Measurements from ENCODE around the gene SETD7. TPM values are rescaled to one million over a fixed set of nuclear protein-coding genes. Genes with fewer than 3 reads are reported as not detected.

Gene SETD7
- total and polyA plus RNA-seq, 2 of the 4 experiments (the other 2 are of a cell fraction) = 17.0 to 46.6 TPM

- Histone ChIP-seq H2AFZ (replicated peaks; ENCODE audit: low read length, poor library complexity) (no peak overlapping the region), H3K4me1 (ENCODE audit: control insufficient read depth, insufficient read depth, low read length) (no peaks in the 10 kb centered on the region; the same call in 1 of the 2 replicates), H3K4me2 (ENCODE audit: low read depth, low read length) (no peak overlapping the region), H3K9me3 (ENCODE audit: control insufficient read depth, insufficient read depth, low read length) (peaks cover 8% of the 10 kb centered on the region), H3K18ac (ENCODE audit: low read depth, low read length) (no peak overlapping the region), H2AK5ac (ENCODE audit: low read depth, low read length) (no peak overlapping the region), H2BK15ac (ENCODE audit: low read depth, low read length) (no peak overlapping the region), H3K27me3 (ENCODE audit: control insufficient read depth, insufficient read depth, low read length) (no peaks in the 10 kb centered on the region), H2BK5ac (ENCODE audit: low read depth, low read length, poor library complexity, severe bottlenecking) (no peak overlapping the region), H3K4me3 (ENCODE audit: insufficient read depth, low read depth, low read length) (no peak overlapping the region), H3K79me1 (ENCODE audit: low read depth in 1 of 2, low read length in 2 of 2) (peaks cover 22 to 32% of the 10 kb centered on the region in 2 experiments), H3K36me3 (ENCODE audit: control insufficient read depth, insufficient read depth, low read length) (peaks cover 3% of the 10 kb centered on the region; the same call in 1 of the 2 replicates), H2AK9ac (replicated peaks; ENCODE audit: low read depth, low read length, poor library complexity) (no peak overlapping the region), H3K9ac (ENCODE audit: low read depth, low read length) (no peak overlapping the region), H3K23ac (ENCODE audit: low read depth, low read length) (no peak overlapping the region), H3K14ac (replicated peaks; ENCODE audit: low read depth, low read length) (no peak overlapping the region), H4K91ac (ENCODE audit: insufficient read depth, low read depth, low read length) (no peak overlapping the region), H4K8ac (ENCODE audit: low read depth in 2 of 2, low read length in 2 of 2) (no peak overlapping the region), H3K56ac (ENCODE audit: extremely low read depth, insufficient read depth, low read length) (no peak overlapping the region), H3K27ac (ENCODE audit: insufficient read depth, low read length) (no peak overlapping the region), H2BK20ac (ENCODE audit: low read depth, low read length) (no peak overlapping the region), H4K20me1 (ENCODE audit: insufficient read depth, low read length) (peaks cover 16% of the 10 kb centered on the region; the same call in 1 of the 2 replicates), H3K9me1 (ENCODE audit: insufficient read depth, low read length) (no peaks in the 10 kb centered on the region), H2BK120ac (ENCODE audit: low read depth, low read length) (no peak overlapping the region), H3K4ac (ENCODE audit: low read depth, low read length) (no peak overlapping the region), H4K5ac (ENCODE audit: low read depth, low read length) (no peak overlapping the region)
- POLR2A ChIA-PET (ENCODE audit: unreplicated experiment) = no interaction called here
- CTCF ChIA-PET = no interaction called here
- no TSS peak for BruUV-seq (replicated peaks)
- DNase-seq (no peak), ATAC-seq (ENCODE audit: low read depth) (no peak)
- dilution Hi-C loops (cut with HindIII; ENCODE audit: low sequenced_read_pairs, unreplicated experiment) (no loop called here), intact Hi-C loops (cut with micrococcal nuclease) (no loop called here), in situ Hi-C loops (cut with MboI; ENCODE audit: low sequenced_read_pairs) (no loop called here)
- WGBS, 2 experiments (ENCODE audit: extremely low coverage in 2 of 2, insufficient read length in 1 of 2) = 100% methylated on average over 3 of the region's 6 CpGs; no CpG with 5 or more reads in 1 of the 2 experiments
- TF ChIP-seq CTCF (conservative IDR thresholded peaks at IDR 0.05; ENCODE audit: low read depth, low read length) (no peak), ELK1 (IDR thresholded peaks at IDR 0.05; ENCODE audit: borderline replicate concordance, low read depth, low read length) (no peak), USF2 (IDR thresholded peaks at IDR 0.05; ENCODE audit: low read depth, low read length) (no peak)
Measured at GRCh38 chr4:139470997-139471665, 84.9 kb downstream of the SETD7 start.
